GM10266 (cell line): ENCODE results near the gene SPRY2.

Source experiments
- DNase-seq: peaks from one replicate; pipeline ENCODE4 v3.0.0; 2012; ENCODE audit errors: extremely low spot score
- TF ChIP-seq, protein P1 (sequence below): IDR thresholded peaks from 2 replicates; pipeline ENCODE4 v1.5.1; 2012; ENCODE audit warnings: mild to moderate bottlenecking, low read depth; ENCODE audit not compliant: control insufficient read depth, insufficient read depth; ENCODE audit errors: missing control alignments

The SPRY2 gene

DNA sequence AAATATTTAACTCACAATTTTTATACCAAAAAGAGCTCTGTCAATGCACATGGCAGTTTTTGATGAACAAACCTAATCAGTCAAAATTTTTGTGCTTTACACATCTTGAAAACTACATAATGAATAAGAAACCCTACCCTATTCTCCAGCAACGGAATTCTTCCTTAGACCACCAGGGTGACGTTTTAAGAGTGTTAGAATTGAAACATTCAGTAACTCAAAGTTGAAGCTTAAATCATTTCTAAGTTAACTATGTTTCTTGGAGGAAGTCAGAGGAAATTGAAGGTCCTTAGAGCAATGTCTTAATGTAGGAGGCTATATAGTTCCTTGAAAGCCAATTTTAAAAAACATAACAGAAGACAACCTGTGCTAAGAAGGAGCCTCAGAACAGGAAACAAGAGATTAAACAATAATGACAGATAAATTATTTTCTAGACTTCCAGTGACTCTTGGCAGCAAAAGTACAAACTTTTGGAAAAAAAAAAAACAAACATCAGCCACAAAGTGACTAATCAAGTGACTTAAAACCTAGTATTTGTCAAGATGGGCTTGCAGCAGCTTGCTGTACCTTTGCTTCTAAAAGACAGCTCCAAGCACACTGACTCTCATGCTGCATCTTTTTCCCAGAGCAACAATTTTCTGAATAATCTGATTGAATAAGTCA lies 6.2 kb downstream of the SPRY2 start:
- TF ChIP-seq, protein P1, sequence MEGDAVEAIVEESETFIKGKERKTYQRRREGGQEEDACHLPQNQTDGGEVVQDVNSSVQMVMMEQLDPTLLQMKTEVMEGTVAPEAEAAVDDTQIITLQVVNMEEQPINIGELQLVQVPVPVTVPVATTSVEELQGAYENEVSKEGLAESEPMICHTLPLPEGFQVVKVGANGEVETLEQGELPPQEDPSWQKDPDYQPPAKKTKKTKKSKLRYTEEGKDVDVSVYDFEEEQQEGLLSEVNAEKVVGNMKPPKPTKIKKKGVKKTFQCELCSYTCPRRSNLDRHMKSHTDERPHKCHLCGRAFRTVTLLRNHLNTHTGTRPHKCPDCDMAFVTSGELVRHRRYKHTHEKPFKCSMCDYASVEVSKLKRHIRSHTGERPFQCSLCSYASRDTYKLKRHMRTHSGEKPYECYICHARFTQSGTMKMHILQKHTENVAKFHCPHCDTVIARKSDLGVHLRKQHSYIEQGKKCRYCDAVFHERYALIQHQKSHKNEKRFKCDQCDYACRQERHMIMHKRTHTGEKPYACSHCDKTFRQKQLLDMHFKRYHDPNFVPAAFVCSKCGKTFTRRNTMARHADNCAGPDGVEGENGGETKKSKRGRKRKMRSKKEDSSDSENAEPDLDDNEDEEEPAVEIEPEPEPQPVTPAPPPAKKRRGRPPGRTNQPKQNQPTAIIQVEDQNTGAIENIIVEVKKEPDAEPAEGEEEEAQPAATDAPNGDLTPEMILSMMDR: no peak

DNA sequence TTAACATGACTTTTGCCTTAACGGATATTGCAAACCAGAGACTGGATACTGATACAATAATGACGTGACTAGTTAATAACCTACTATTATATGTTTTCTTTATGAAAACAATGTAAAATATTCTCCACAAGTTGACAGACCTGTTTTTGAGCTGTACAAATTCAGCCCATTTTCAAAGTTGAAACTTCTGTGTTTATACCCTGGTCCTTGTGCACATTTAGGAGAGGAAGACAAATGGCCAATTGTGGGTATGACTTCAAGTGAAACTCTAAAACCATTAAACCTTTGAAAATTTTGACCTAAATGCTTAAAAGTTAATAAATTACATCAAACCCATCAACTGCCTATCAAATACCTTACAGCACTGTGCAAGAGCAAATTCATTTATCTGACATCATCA lies 8.9 kb downstream of the SPRY2 start:
- TF ChIP-seq, protein P1: no peak
- DNase-seq: no peak

More for the DNA sequence above, 6.2 kb downstream of the SPRY2 start:
- DNase-seq: no peak

DNA sequence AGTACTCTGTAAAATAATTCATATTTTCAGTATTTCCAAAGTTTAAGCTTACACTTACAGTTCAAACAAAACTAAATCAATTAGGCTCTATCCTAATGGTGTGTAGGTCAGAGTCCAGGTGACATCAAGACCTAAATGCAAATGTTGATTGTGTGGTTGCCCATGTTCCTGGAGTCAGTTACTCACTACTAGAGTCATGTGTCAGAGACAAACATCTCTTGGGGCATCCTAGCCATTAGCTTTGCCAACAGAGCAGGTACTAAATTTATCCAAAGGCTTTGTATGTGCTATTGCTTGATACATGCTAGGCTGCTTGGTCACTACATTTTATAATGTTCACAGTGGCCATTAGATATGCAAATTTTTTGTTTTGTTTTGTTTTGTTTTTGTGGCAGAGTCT lies 11.7 kb downstream of the SPRY2 start:
- no peak for DNase-seq
- TF ChIP-seq, protein P1: no peak

DNA sequence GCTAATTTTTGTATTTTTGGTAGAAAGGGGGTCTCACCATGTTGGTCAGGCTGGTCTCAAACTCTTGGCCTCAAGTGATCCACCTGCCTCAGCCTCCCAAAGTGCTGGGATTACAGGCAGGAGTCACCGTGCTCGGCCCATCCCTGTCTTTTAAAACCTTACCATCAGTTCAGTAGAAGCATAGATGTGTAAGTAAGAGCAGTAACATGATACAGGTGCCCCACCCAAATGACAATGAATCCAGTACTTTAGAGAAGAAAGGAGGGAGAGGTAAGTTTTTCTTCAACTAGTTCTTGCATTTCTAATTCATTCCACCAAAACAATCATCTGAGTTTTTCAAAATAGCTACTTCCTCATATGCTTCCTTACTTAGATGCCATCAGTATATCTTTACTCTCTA lies 21.9 kb downstream of the SPRY2 start:
- TF ChIP-seq, protein P1: no peak
- DNase-seq: no peak

DNA sequence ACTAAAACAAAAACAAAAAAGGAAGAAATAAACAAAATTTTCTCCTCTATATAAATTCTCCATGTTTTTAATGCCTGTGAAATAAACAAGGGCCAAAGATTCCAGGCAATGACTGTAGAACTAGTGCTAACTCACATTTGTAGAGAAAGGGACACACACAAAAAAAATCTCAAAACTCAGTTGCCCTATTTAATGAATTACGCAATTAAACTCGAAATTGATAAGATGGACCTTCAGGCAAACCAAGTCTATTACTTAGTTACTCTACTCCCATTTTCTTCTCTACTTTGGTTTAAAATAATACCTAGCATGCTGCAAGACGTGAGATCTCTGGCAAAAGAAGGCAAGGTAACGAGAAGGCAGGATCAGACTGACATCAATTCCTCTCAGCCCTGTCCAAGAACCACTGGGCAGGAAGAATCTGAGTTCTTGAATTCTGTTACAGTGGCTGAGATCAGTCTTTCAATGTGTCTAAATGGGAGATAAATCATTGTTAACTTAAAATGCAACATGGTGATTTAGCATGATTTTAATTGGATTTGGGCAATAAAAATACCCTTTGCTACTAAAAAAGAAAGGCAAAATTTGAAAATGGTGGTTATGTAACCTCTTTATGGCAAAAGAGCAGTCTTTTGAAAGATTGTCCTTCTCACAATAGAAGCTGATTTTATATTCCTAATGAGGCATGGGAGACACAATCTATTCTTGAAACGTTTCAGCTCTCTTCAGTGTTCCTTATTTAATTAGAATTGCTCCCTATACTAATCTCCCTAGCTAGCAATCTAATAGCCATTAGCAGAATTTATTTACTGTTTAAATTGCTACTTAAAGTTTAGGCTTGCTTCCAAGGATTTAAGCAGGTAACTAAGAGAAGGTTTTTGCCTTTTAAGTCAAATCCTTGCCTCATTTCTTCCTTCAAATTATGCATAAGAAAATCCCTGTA lies 25.9 kb downstream of the SPRY2 start:
- no peak for DNase-seq
- TF ChIP-seq, protein P1: no peak

DNA sequence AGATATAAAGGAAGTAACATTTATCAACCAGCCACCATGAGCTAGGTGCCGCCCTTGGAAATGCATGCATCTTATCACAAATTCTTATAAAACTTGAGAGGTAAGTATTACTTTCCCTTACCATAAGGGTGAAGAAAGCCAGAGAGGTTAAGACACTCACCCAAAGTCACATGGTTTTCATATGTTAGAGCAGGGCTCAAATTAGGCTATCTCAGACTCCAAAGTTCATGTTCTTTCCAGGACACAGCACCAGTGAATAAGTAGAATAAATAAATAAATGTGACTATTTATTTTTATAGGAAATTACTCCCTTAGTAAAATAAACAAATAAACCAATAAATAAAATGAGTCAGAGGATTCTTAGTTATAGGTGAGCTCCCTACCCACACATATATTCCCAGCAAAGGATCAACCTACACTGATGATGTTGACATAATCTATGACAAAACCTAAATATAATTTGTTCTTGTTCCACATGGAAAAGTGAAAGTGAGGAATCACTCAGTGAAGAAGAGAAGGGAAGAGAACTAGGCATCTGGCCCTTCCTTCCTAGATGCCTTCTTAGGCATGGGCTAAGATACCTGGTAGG lies 27.2 kb downstream of the SPRY2 start:
- DNase-seq: no peak
- TF ChIP-seq, protein P1: no peak
